Erythroblast (primary cell): ENCODE results near the gene ENTPD8.
"Not testable (repeated sequence)": the region's sequence is repeated elsewhere in the genome, so short reads cannot be mapped to it uniquely, and the experiment has no call there.

ENCODE experiments used
- DNase-seq, 2 experiments: peaks; one replicate each; lab custom pipeline; 2025; lab: John Stamatoyannopoulos, UW
- GATA1 ChIP-seq: IDR thresholded peaks from 2 replicates; pipeline ENCODE4 v1.6.1; 2011; ENCODE audit warnings: low read depth, mild to moderate bottlenecking, control low read depth, low read length, moderate library complexity
- POLR2A ChIP-seq: IDR thresholded peaks from 2 replicates; pipeline ENCODE4 v1.6.1; 2011; ENCODE audit warnings: mild to moderate bottlenecking, low read length

Gene ENTPD8

DNA sequence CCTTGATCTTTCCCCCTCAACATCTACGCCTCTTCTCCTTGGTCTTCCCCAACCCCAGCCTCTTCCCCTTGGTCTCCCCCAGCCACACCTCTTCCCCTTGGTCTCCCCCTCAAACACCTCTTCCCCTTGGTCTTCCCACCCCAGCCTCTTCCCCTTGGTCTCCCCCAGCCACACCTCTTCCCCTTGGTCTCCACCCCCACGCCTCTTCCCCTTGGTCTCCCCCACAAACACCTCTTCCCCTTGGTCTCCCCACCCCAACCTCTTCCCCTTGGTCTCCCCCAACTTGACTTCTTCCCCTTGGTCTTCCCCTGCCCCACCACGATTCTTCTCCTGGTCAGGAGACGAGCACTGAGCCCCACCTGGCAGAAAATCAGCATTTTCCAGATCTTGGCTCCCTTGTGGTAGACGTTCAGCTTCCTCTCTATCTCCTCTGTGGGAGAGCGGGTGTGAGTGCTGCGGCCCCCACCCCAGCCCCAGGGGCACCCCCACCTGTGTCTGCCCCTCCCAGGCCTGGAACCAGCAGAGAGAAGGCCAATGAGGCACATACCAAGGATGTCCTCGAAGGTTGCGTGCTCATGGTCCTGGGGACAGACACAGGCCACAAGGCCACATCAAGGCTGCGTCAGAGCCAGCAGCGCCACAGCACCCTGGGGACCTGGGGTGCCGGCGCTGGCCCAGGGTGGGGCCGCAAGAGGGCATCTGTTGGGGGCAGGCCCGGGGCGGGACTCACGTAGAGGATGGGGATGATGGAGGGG is 11.0 kb upstream of the ENTPD8 start:
- no peak for TF ChIP-seq POLR2A
- no peak for TF ChIP-seq GATA1
- DNase-seq = no peak

DNA sequence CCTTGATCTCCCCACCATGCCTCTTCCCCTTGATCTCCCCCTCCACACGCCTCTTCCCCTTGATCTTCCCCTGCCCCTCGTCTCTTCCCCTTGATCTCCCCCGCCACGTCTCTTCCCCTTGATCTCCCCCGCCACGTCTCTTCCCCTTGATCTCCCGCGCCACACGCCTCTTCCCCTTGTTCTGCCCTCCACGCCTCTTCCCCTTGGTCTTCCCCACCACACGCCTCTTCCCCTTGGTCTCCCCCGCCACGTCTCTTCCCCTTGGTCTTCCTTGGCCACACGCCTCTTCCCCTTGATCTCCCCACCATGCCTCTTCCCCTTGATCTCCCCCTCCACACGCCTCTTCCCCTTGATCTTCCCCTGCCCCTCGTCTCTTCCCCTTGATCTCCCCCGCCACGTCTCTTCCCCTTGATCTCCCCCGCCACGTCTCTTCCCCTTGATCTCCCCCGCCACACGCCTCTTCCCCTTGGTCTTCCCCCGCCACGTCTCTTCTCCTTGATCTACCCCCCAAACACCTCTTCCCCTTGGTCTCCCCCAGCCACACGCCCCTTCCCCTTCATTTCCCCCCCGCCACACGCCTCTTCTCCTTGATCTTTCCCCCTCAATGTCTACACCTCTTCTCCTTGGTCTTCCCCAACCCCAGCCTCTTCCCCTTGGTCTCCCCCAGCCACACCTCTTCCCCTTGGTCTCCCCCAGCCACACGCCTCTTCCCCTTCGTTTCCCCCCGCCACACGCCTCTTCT is 10.3 kb upstream of the ENTPD8 start:
- not testable (repeated sequence) for DNase-seq

- DNase-seq = not testable (repeated sequence)
These were observed 9.5 kb upstream of the ENTPD8 start for GRCh38 chr9:137450539-137451222.

GRCh38 chr9:137449931-137450538 is 8.9 kb upstream of the ENTPD8 start:
- TF ChIP-seq POLR2A (no peak), GATA1 (no peak)
- no peak for DNase-seq

- TF ChIP-seq POLR2A (no peak), GATA1 (no peak)
- no peak for DNase-seq
These were observed 8.1 kb upstream of the ENTPD8 start for GRCh38 chr9:137449081-137449844.

DNA sequence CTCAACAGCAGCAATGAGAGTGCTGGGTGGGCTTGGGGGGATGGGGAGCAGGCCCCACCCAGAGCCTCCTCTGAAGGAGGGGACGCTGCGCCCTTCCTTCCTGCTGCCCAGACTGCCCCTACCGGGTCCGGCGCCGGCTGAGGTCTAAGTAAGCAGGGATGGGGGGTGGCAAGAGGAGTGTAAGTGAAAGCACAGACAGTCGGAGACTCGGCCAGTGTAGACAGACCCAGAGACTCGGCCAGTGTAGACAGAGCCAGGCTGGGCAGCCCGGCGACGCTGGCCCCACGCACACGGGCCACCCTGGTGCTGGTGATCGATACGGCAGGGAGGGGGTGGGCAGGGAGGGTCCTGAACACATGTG is 7.4 kb upstream of the ENTPD8 start:
- no peak for TF ChIP-seq POLR2A
- TF ChIP-seq GATA1 = no peak
- DNase-seq = no peak

- TF ChIP-seq POLR2A (no peak), GATA1 (no peak)
- no peak for DNase-seq
These were observed 6.8 kb upstream of the ENTPD8 start for GRCh38 chr9:137447722-137448601.

DNA sequence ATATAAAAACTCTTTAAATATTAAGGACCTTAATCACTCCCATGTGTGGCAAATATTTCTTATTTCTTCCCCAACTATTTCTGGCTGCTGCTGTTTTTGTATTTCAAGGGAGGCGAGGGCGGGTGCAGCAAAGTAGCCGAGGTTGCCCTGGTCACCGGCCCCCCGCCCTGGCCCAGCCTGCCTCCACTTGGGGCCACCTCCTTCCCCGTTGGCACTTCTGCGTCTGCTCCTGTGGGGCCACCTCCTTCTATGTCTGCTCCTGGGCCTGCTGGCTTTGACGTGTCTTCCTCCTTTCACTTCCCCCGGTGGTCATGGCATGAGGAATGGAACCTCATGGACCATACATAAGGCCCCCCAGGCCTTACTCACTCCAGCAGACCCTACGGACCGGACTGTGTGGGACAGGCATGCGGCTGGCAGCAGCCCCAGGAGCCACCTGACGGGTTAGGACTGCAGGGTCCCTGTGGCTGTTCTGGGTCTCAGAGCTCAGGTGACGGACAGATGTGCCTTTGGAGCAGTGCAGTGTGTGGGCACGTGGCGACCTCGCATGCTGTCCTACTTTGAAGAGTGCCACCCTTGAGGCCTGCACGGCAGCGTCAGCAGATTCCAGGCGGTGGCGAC is 5.8 kb upstream of the ENTPD8 start:
- no peak for DNase-seq
- TF ChIP-seq GATA1 (no peak), POLR2A (no peak)

- TF ChIP-seq GATA1 (no peak), POLR2A (no peak)
- DNase-seq = no peak
These were observed 4.8 kb upstream of the ENTPD8 start for GRCh38 chr9:137445930-137446431.

DNA sequence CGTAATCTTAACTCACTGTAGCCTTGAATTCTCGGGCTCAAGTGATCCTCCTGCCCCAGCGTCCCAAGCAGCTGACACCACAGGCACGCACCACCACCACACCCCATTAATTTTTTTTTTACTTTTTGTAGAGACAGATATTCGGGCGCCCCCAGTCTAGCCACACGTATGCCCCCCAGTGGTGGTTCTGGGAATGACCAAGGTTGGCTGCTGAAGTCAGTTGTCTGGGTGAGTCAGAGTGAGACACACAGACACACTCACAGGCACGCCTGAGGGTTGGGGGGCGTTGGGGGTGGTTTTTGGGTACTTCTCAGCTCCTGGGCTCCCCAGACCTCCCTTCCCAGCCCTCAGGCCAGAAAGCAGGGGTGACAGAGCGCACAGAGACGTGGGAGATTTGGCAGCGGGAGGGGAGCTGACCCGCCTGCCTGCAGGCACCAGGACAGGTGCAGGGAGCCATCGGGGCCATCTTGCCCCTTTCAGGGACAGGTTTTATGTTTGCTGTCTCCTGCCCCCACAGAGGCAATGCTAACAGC is 4.2 kb upstream of the ENTPD8 start:
- peak; percentile 82 to 89 for DNase-seq
- TF ChIP-seq POLR2A = no peak
- no peak for TF ChIP-seq GATA1

GRCh38 chr9:137444106-137444790 is 3.1 kb upstream of the ENTPD8 start:
- TF ChIP-seq POLR2A (no peak), GATA1 (no peak)
- no peak for DNase-seq

- TF ChIP-seq POLR2A (no peak), GATA1 (no peak)
- DNase-seq = no peak
These were observed 771 bp upstream of the ENTPD8 start for GRCh38 chr9:137441935-137442321.
